GM10266 (cell line): ENCODE results near the gene PSMG2.
A peak's percentile ranks its signal among the peaks of the same experiment; 100 is the strongest.

ENCODE experiments used
- DNase-seq: peaks from one replicate; pipeline ENCODE4 v3.0.0; 2012; ENCODE audit errors: extremely low spot score
- CTCF ChIP-seq: IDR thresholded peaks from 2 replicates; pipeline ENCODE4 v1.5.1; 2012; ENCODE audit warnings: mild to moderate bottlenecking, low read depth; ENCODE audit not compliant: control insufficient read depth, insufficient read depth; ENCODE audit errors: missing control alignments

PSMG2 gene

GRCh38 chr18:12702221-12703095, at the start of gene PSMG2, which contains the start of gene CEP76:
Gene PSMG2, plus strand, starts transcription at chr18:12703042. Its CDS starts 66 bp downstream, at chr18:12703108.
Gene CEP76, minus strand, starts transcription at chr18:12702723. Its CDS starts 175 bp downstream, at chr18:12702548.
- peak; percentile 91 for DNase-seq
- no peak for TF ChIP-seq CTCF

- no peak for DNase-seq
- TF ChIP-seq CTCF = no peak
These were observed 47.9 kb upstream of the PSMG2 start for GRCh38 chr18:12654971-12655370.

- TF ChIP-seq CTCF = no peak
- DNase-seq = no peak
These were observed 46.3 kb upstream of the PSMG2 start for GRCh38 chr18:12656605-12656937.

GRCh38 chr18:12656938-12657683, 45.7 kb upstream of the PSMG2 start:
- peak; percentile 34 for DNase-seq
- no peak for TF ChIP-seq CTCF

GRCh38 chr18:12657684-12658425, 45.0 kb upstream of the PSMG2 start, which contains the start of gene SPIRE1:
Gene SPIRE1, minus strand, starts transcription at chr18:12658107. Its CDS starts 241 bp downstream, at chr18:12657866.
- DNase-seq = peak; percentile 85
- no peak for TF ChIP-seq CTCF

- peak; percentile 51 for DNase-seq
These were observed 44.3 kb upstream of the PSMG2 start for GRCh38 chr18:12658426-12659138.

More at GRCh38 chr18:12658426-12659138, 44.3 kb upstream of the PSMG2 start:
- TF ChIP-seq CTCF = no peak
